Kidney epithelial cell (primary cell): ENCODE data around the gene PRPF40B. TPM values are rescaled to one million over a fixed set of nuclear protein-coding genes. Genes with fewer than 3 reads are reported as not detected.
"Not testable (repeated sequence)": the region's sequence is repeated elsewhere in the genome, so short reads cannot be mapped to it uniquely, and the experiment has no call there.

ENCODE experiments used
- DNase-seq: peaks from one replicate; pipeline ENCODE4 v3.0.0-alpha.2; 2010; ENCODE audit warnings: low read depth
- H3K27me3 ChIP-seq: 2 replicates; pipeline ENCODE4 v1.6.0; 2011; ENCODE audit warnings: low read length; ENCODE audit not compliant: control insufficient read depth, insufficient read depth
- H3K36me3 ChIP-seq: 2 replicates; pipeline ENCODE4 v1.5.1; 2011; ENCODE audit warnings: low read length; ENCODE audit not compliant: control insufficient read depth, insufficient read depth
- H3K4me3 ChIP-seq: 2 replicates; pipeline ENCODE4 v1.5.1; 2011; ENCODE audit warnings: low read depth, mild to moderate bottlenecking, control low read depth, low read length
- CTCF ChIP-seq: IDR thresholded peaks from 2 replicates; pipeline ENCODE4 v1.5.1; 2011; ENCODE audit warnings: mild to moderate bottlenecking, moderate library complexity, low read length, control low read depth, inconsistent platforms; ENCODE audit not compliant: insufficient read depth, poor library complexity, severe bottlenecking
- total RNA-seq: library from RNA; depleted of rRNA; stranded (reverse); fragments of >200 nt; gene quantifications from 2 replicates; pipeline ENCODE4 v1.2.3, GENCODE V29; 2015

The PRPF40B gene
- total RNA-seq, 1 donor from 2014 or later: 15.3 TPM

- H3K4me3 ChIP-seq: no peak overlapping the region
- TF ChIP-seq CTCF: no peak
- no peak for DNase-seq
- H3K36me3 ChIP-seq: no peaks in the 10 kb centered on the region
- H3K27me3 ChIP-seq: peaks cover 2% of the 10 kb centered on the region
These were observed 14.1 kb upstream of the PRPF40B start for GRCh38 chr12:49609059-49609874.

GRCh38 chr12:49609875-49610154 is 13.5 kb upstream of the PRPF40B start:
- no peak for DNase-seq
- TF ChIP-seq CTCF: no peak
- no peaks in the 10 kb centered on the region for H3K36me3 ChIP-seq

GRCh38 chr12:49610785-49611184 is 12.6 kb upstream of the PRPF40B start:
- not testable (repeated sequence) for DNase-seq, H3K27me3 ChIP-seq, H3K36me3 ChIP-seq, H3K4me3 ChIP-seq

More at GRCh38 chr12:49609875-49610154, 13.5 kb upstream of the PRPF40B start:
- Histone ChIP-seq H3K27me3 (peaks cover 2% of the 10 kb centered on the region), H3K4me3 (no peak overlapping the region)

GRCh38 chr12:49612210-49612609 is 11.2 kb upstream of the PRPF40B start:
- no peak for TF ChIP-seq CTCF
- H3K27me3 ChIP-seq: peaks cover 2% of the 10 kb centered on the region
- no peak for DNase-seq
- no peak overlapping the region for H3K4me3 ChIP-seq
- H3K36me3 ChIP-seq: no peaks in the 10 kb centered on the region

- TF ChIP-seq CTCF: no peak
- DNase-seq: no peak
- H3K4me3 ChIP-seq: no peak overlapping the region
- H3K27me3 ChIP-seq: no peaks in the 10 kb centered on the region
- H3K36me3 ChIP-seq: no peaks in the 10 kb centered on the region
These were observed 7.6 kb upstream of the PRPF40B start for GRCh38 chr12:49615725-49616124.

GRCh38 chr12:49616533-49617219 is 6.7 kb upstream of the PRPF40B start:
- no peaks in the 10 kb centered on the region for H3K36me3 ChIP-seq
- H3K27me3 ChIP-seq: no peaks in the 10 kb centered on the region
- no peak for TF ChIP-seq CTCF

More at GRCh38 chr12:49616533-49617219, 6.7 kb upstream of the PRPF40B start:
- no peak overlapping the region for H3K4me3 ChIP-seq
- DNase-seq: no peak
